H1 (cell line): ENCODE results near the gene PPFIA4. TPM values are rescaled to one million over a fixed set of nuclear protein-coding genes. Genes with fewer than 3 reads are reported as not detected.

Experiments
- BRCA1 ChIP-seq: IDR thresholded peaks from 2 replicates; pipeline ENCODE4 v1.6.1; 2012; ENCODE audit warnings: low read depth, low read length, improper control_type of control experiment
- CBX8 ChIP-seq: fragments of 300-800, 300-1000 bp; sonication (generic); IDR thresholded peaks from 2 replicates; pipeline ENCODE4 v1.7.1; 2016; ENCODE audit warnings: low read depth, low read length, borderline replicate concordance
- HDAC6 ChIP-seq: IDR thresholded peaks from one replicate; pipeline ENCODE4 v1.7.1; 2012; ENCODE audit warnings: low read depth, mild to moderate bottlenecking, inconsistent platforms, low read length, moderate library complexity
- POU5F1 ChIP-seq: IDR thresholded peaks from 2 replicates; pipeline ENCODE4 v1.6.1; 2011; ENCODE audit warnings: low read depth, mild to moderate bottlenecking, low read length, moderate library complexity
- RXRA ChIP-seq: IDR thresholded peaks from 2 replicates; pipeline ENCODE4 v1.6.1; 2011; ENCODE audit warnings: low read depth, mild to moderate bottlenecking, low read length, moderate library complexity; ENCODE audit not compliant: insufficient read depth
- SIRT6 ChIP-seq: IDR thresholded peaks from one replicate; pipeline ENCODE4 v1.7.1; 2012; ENCODE audit warnings: low read length, inconsistent platforms
- SP2 ChIP-seq: IDR thresholded peaks from 2 replicates; pipeline ENCODE4 v1.6.1; 2012; ENCODE audit warnings: mild to moderate bottlenecking, low read length, inconsistent platforms
- SP4 ChIP-seq: IDR thresholded peaks from 2 replicates; pipeline ENCODE4 v1.6.1; 2012; ENCODE audit warnings: low read length, inconsistent platforms
- SRF ChIP-seq: IDR thresholded peaks from 2 replicates; pipeline ENCODE4 v1.6.1; 2011; ENCODE audit warnings: mild to moderate bottlenecking, low read depth, low read length, moderate library complexity
- YY1 ChIP-seq: IDR thresholded peaks from 2 replicates; pipeline ENCODE4 v1.6.1; 2011; ENCODE audit warnings: low read depth, mild to moderate bottlenecking, low read length
- polyA plus RNA-seq, 7 experiments: library from polyadenylated mRNA; depleted of rRNA in 3 of 7; stranded (reverse) in 5 of 7; unstranded in 2 of 7; fragments of >200 nt in 5 of 7; fragments of 200-250 nt in 2 of 7; gene quantifications; 1 replicate in 5 of 7; 2 replicates in 1 of 7; 4 replicates in 1 of 7; pipeline versions ENCODE4 v1.2.1 to v1.2.3, GENCODE V29; 2011 to 2013; ENCODE audit warnings: missing spikeins in 2 of 7, mixed read lengths in 2 of 7
- total RNA-seq: library from RNA; stranded (reverse); fragmentation: NEBNext Ultra II Directional; extraction: Animal tissue kit (Norgen Biotek cat#: 25700); gene quantifications from 2 replicates; pipeline ENCODE4 v1.2.1, GENCODE V29; 2021
- TF ChIP-seq, protein P1 (sequence below): fragments of 300-600 bp; sonication (generic); IDR thresholded peaks from 2 replicates; pipeline ENCODE4 v1.7.1; 2012; ENCODE audit warnings: low read length, moderate library complexity, mild to moderate bottlenecking, inconsistent platforms; ENCODE audit not compliant: insufficient replicate concordance

The PPFIA4 gene
- total and polyA plus RNA-seq, 2 of the 8 experiments (the other 6 are each of a cell fraction or from before 2014, with no cell fraction given): 9.0 to 9.9 TPM

DNA sequence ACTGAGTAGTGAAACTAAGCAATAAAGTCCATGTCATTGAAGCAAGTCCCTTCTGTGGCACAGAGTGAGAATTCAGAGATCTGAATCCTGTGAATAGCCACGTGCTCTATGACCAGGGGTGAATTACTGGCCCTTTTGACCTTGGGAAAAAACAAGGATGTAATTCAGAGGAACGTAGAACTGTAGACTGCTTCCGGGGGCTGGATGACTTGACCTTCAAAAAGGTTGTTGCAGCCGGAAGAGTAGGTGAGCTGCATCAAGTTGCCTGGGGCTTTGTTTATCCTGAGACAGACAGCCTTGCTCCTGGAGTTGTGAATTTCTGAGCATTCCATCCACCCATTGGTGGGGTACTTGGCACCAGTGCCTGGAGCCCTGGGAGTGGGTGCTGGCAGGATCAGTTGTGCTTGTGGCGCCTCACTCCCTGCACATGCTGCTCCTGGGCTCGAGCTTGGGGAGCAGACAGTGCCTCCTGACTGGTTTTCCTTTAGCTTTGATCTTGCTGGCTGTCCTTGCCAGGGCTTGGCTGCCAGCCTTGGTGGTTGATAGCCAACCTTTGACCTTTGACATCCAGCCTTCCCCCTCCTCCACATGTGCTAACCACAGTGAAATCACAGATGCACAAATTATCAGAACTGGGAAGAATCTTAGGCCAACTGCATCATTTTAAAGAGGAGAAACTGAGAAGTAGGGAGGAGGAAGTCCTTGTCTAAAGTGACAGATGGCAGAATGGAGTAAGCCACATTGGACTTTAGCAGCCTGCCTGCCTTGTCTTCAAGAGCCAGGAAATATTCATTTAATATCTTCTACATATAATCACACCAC, 75.7 kb downstream of the PPFIA4 start (continued):
- TF ChIP-seq, protein P1, sequence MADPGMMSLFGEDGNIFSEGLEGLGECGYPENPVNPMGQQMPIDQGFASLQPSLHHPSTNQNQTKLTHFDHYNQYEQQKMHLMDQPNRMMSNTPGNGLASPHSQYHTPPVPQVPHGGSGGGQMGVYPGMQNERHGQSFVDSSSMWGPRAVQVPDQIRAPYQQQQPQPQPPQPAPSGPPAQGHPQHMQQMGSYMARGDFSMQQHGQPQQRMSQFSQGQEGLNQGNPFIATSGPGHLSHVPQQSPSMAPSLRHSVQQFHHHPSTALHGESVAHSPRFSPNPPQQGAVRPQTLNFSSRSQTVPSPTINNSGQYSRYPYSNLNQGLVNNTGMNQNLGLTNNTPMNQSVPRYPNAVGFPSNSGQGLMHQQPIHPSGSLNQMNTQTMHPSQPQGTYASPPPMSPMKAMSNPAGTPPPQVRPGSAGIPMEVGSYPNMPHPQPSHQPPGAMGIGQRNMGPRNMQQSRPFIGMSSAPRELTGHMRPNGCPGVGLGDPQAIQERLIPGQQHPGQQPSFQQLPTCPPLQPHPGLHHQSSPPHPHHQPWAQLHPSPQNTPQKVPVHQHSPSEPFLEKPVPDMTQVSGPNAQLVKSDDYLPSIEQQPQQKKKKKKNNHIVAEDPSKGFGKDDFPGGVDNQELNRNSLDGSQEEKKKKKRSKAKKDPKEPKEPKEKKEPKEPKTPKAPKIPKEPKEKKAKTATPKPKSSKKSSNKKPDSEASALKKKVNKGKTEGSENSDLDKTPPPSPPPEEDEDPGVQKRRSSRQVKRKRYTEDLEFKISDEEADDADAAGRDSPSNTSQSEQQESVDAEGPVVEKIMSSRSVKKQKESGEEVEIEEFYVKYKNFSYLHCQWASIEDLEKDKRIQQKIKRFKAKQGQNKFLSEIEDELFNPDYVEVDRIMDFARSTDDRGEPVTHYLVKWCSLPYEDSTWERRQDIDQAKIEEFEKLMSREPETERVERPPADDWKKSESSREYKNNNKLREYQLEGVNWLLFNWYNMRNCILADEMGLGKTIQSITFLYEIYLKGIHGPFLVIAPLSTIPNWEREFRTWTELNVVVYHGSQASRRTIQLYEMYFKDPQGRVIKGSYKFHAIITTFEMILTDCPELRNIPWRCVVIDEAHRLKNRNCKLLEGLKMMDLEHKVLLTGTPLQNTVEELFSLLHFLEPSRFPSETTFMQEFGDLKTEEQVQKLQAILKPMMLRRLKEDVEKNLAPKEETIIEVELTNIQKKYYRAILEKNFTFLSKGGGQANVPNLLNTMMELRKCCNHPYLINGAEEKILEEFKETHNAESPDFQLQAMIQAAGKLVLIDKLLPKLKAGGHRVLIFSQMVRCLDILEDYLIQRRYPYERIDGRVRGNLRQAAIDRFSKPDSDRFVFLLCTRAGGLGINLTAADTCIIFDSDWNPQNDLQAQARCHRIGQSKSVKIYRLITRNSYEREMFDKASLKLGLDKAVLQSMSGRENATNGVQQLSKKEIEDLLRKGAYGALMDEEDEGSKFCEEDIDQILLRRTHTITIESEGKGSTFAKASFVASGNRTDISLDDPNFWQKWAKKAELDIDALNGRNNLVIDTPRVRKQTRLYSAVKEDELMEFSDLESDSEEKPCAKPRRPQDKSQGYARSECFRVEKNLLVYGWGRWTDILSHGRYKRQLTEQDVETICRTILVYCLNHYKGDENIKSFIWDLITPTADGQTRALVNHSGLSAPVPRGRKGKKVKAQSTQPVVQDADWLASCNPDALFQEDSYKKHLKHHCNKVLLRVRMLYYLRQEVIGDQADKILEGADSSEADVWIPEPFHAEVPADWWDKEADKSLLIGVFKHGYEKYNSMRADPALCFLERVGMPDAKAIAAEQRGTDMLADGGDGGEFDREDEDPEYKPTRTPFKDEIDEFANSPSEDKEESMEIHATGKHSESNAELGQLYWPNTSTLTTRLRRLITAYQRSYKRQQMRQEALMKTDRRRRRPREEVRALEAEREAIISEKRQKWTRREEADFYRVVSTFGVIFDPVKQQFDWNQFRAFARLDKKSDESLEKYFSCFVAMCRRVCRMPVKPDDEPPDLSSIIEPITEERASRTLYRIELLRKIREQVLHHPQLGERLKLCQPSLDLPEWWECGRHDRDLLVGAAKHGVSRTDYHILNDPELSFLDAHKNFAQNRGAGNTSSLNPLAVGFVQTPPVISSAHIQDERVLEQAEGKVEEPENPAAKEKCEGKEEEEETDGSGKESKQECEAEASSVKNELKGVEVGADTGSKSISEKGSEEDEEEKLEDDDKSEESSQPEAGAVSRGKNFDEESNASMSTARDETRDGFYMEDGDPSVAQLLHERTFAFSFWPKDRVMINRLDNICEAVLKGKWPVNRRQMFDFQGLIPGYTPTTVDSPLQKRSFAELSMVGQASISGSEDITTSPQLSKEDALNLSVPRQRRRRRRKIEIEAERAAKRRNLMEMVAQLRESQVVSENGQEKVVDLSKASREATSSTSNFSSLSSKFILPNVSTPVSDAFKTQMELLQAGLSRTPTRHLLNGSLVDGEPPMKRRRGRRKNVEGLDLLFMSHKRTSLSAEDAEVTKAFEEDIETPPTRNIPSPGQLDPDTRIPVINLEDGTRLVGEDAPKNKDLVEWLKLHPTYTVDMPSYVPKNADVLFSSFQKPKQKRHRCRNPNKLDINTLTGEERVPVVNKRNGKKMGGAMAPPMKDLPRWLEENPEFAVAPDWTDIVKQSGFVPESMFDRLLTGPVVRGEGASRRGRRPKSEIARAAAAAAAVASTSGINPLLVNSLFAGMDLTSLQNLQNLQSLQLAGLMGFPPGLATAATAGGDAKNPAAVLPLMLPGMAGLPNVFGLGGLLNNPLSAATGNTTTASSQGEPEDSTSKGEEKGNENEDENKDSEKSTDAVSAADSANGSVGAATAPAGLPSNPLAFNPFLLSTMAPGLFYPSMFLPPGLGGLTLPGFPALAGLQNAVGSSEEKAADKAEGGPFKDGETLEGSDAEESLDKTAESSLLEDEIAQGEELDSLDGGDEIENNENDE: no peak
- TF ChIP-seq YY1: no peak
- TF ChIP-seq POU5F1: no peak
- TF ChIP-seq CBX8: no peak
- no peak for TF ChIP-seq BRCA1
- no peak for TF ChIP-seq HDAC6
- no peak for TF ChIP-seq SIRT6
- no peak for TF ChIP-seq SRF
- TF ChIP-seq SP4: no peak
- TF ChIP-seq RXRA: no peak
- no peak for TF ChIP-seq SP2
